GM12878 (cell line): ENCODE data around the gene ADGRG1. TPM values are rescaled to one million over a fixed set of nuclear protein-coding genes. Genes with fewer than 3 reads are reported as not detected.

ENCODE experiments used
- BCL11A ChIP-seq: IDR thresholded peaks from 2 replicates; pipeline ENCODE4 v1.6.1; 2011; ENCODE audit warnings: low read depth, low read length
- DPF2 ChIP-seq: fragments of 450-650 bp; IDR thresholded peaks from 2 replicates; pipeline ENCODE4 v1.6.1; 2017; ENCODE audit warnings: mild to moderate bottlenecking
- EZH2 ChIP-seq: IDR thresholded peaks from 2 replicates; pipeline ENCODE4 v1.6.1; 2012; ENCODE audit warnings: low read depth, mild to moderate bottlenecking, control low read depth, inconsistent platforms, low read length, borderline replicate concordance; ENCODE audit not compliant: control insufficient read depth
- FOXM1 ChIP-seq: IDR thresholded peaks from 2 replicates; pipeline ENCODE4 v1.6.1; 2012; ENCODE audit warnings: low read depth, mild to moderate bottlenecking, inconsistent platforms, low read length, moderate library complexity
- IKZF1 ChIP-seq: fragments of 450-650 bp; conservative IDR thresholded peaks from 2 replicates; pipeline ENCODE4 v1.6.1; 2017; ENCODE audit warnings: antibody characterized with exemption, mild to moderate bottlenecking
- LARP7 ChIP-seq: fragments of 450-650 bp; IDR thresholded peaks from 2 replicates; pipeline ENCODE4 v1.6.1; 2017; ENCODE audit warnings: mild to moderate bottlenecking
- MYB ChIP-seq: fragments of 150-350 bp; IDR thresholded peaks from 2 replicates; pipeline ENCODE4 v1.6.1; 2014; ENCODE audit warnings: mild to moderate bottlenecking, low read depth, low read length, borderline replicate concordance
- NFYB ChIP-seq: IDR thresholded peaks from 2 replicates; pipeline ENCODE4 v1.6.1; 2011; ENCODE audit warnings: low read depth, mild to moderate bottlenecking, low read length, improper control_type of control experiment, moderate library complexity; ENCODE audit not compliant: insufficient read depth
- NR2C2 ChIP-seq: IDR thresholded peaks from 2 replicates; pipeline ENCODE4 v1.6.1; 2011; ENCODE audit warnings: borderline replicate concordance, low read depth; ENCODE audit not compliant: control insufficient read depth, insufficient read length
- PML ChIP-seq: IDR thresholded peaks from 2 replicates; pipeline ENCODE4 v1.6.1; 2012; ENCODE audit warnings: low read length, inconsistent platforms
- POLR2AphosphoS2 ChIP-seq: IDR thresholded peaks from 2 replicates; pipeline ENCODE4 v1.6.1; 2011; ENCODE audit warnings: low read depth, mild to moderate bottlenecking, low read length, improper control_type of control experiment, moderate library complexity
- SIN3A ChIP-seq: IDR thresholded peaks from 2 replicates; pipeline ENCODE4 v1.6.1; 2012; ENCODE audit warnings: low read depth, low read length, improper control_type of control experiment
- TCF12 ChIP-seq: IDR thresholded peaks from 2 replicates; pipeline ENCODE4 v1.6.1; 2011; ENCODE audit warnings: low read depth, mild to moderate bottlenecking, low read length
- TCF3 ChIP-seq: IDR thresholded peaks from 2 replicates; pipeline ENCODE4 v1.6.1; 2012; ENCODE audit warnings: low read depth, mild to moderate bottlenecking, low read length, borderline replicate concordance; ENCODE audit not compliant: insufficient read depth
- YY1 ChIP-seq: IDR thresholded peaks from 2 replicates; pipeline ENCODE4 v1.6.1; 2011; ENCODE audit warnings: low read depth, mild to moderate bottlenecking, low read length
- ZNF207 ChIP-seq: fragments of 450-650 bp; IDR thresholded peaks from 2 replicates; pipeline ENCODE4 v1.6.1; 2014; ENCODE audit warnings: antibody characterized with exemption, mild to moderate bottlenecking, borderline replicate concordance
- polyA plus RNA-seq, 11 experiments: library from polyadenylated mRNA; depleted of rRNA in 4 of 11; unstranded in 6 of 11; stranded (reverse) in 5 of 11; fragments of >200 nt; fragmentation: Nextera tagmentation in 4 of 11; fragmentation: Illumina TruSeq in 1 of 11; extraction: Ambion mirVana in 4 of 11; extraction: Trizol in 1 of 11; gene quantifications; 1 replicate in 1 of 11; 2 replicates in 10 of 11; pipeline versions ENCODE4 v1.2.1 to v1.2.3, GENCODE V29; 2011 to 2016; ENCODE audit warnings: inconsistent platforms in 2 of 11, missing spikeins in 2 of 11, low read depth in 1 of 11
- total RNA-seq, 4 experiments: library from RNA; depleted of rRNA in 3 of 4; stranded (reverse); fragments of >200 nt in 3 of 4; fragmentation: Illumina TruSeq in 1 of 4; extraction: Trizol in 1 of 4; gene quantifications; 2 replicates each; pipeline versions ENCODE4 v1.2.1 to v1.2.3, GENCODE V29; 2013 to 2021
- TF ChIP-seq, protein P1 (sequence below), 3 experiments: IDR thresholded peaks in 2 of 3; conservative IDR thresholded peaks in 1 of 3; 2 replicates each; pipeline ENCODE4 v1.5.1; 2011; ENCODE audit warnings: low read depth in 3 of 3, low read length in 3 of 3, mild to moderate bottlenecking in 3 of 3, control low read depth in 2 of 3, moderate library complexity in 2 of 3, inconsistent platforms in 1 of 3, mixed read lengths in 1 of 3; ENCODE audit not compliant: control insufficient read depth in 2 of 3, insufficient read depth in 1 of 3; ENCODE audit errors: extremely low read depth in 1 of 3
- TF ChIP-seq, protein P2 (sequence below): fragments of 450-650 bp; IDR thresholded peaks from 2 replicates; pipeline ENCODE4 v1.6.1; 2017; ENCODE audit warnings: antibody characterized with exemption, mild to moderate bottlenecking, moderate library complexity
- TF ChIP-seq, protein P3 (sequence below): IDR thresholded peaks from 2 replicates; pipeline ENCODE4 v1.6.1; 2012; ENCODE audit warnings: low read length, inconsistent platforms
- TF ChIP-seq, protein P4 (sequence below): IDR thresholded peaks from 2 replicates; pipeline ENCODE4 v1.6.1; 2011; ENCODE audit warnings: low read depth, low read length, improper control_type of control experiment, borderline replicate concordance
- TF ChIP-seq, protein P5 (sequence below): IDR thresholded peaks from 2 replicates; pipeline ENCODE4 v1.6.1; 2011; ENCODE audit warnings: mild to moderate bottlenecking, low read depth, low read length, moderate library complexity; ENCODE audit not compliant: insufficient replicate concordance

Gene ADGRG1
- total and polyA plus RNA-seq, 10 of the 15 experiments (the other 5 are each of a cell fraction or from before 2014, with no cell fraction given), result 0.07 to 2.0 (median 0.75) TPM

DNA sequence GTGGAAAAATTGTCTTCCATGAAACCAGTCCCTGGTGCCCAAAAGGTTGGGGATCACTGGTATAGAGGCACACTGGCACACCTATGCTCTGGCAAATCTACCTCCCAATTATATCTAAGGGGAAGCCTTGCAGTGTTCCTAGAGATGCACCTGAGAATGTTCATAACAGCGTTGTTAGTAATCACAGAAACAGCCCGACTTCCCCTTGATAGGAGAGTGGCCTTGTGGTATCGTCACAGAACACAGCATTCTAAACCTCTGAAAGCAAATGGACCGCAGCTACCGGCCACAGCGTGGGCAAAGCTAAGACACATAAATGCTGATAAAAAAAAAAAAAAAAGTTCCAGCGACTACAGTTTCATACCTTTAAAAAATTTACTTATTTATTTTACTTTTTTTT lies 39.1 kb upstream of the ADGRG1 start (continued):
- TF ChIP-seq, protein P1, sequence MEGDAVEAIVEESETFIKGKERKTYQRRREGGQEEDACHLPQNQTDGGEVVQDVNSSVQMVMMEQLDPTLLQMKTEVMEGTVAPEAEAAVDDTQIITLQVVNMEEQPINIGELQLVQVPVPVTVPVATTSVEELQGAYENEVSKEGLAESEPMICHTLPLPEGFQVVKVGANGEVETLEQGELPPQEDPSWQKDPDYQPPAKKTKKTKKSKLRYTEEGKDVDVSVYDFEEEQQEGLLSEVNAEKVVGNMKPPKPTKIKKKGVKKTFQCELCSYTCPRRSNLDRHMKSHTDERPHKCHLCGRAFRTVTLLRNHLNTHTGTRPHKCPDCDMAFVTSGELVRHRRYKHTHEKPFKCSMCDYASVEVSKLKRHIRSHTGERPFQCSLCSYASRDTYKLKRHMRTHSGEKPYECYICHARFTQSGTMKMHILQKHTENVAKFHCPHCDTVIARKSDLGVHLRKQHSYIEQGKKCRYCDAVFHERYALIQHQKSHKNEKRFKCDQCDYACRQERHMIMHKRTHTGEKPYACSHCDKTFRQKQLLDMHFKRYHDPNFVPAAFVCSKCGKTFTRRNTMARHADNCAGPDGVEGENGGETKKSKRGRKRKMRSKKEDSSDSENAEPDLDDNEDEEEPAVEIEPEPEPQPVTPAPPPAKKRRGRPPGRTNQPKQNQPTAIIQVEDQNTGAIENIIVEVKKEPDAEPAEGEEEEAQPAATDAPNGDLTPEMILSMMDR (IDR thresholded peaks at IDR 0.05 in 2 of 3, conservative IDR thresholded peaks at IDR 0.05 in 1 of 3; ENCODE audit: control insufficient read depth in 2 of 3, extremely low read depth in 1 of 3, insufficient read depth in 1 of 3, low read depth in 3 of 3, low read length in 3 of 3), result no peak
- TF ChIP-seq TCF3 (no peak), MYB (no peak), BCL11A (peak; percentile 72), NR2C2 (no peak), YY1 (no peak), TCF12 (peak; percentile 49; the same call in 1 of the 2 replicates), SIN3A (no peak), DPF2 (no peak), LARP7 (no peak), PML (no peak), POLR2AphosphoS2 (no peak), IKZF1 (peak; percentile 57; the same call in 1 of the 2 replicates), ZNF207 (no peak), NFYB (no peak), FOXM1 (no peak), EZH2 (no peak)
- TF ChIP-seq, protein P2, sequence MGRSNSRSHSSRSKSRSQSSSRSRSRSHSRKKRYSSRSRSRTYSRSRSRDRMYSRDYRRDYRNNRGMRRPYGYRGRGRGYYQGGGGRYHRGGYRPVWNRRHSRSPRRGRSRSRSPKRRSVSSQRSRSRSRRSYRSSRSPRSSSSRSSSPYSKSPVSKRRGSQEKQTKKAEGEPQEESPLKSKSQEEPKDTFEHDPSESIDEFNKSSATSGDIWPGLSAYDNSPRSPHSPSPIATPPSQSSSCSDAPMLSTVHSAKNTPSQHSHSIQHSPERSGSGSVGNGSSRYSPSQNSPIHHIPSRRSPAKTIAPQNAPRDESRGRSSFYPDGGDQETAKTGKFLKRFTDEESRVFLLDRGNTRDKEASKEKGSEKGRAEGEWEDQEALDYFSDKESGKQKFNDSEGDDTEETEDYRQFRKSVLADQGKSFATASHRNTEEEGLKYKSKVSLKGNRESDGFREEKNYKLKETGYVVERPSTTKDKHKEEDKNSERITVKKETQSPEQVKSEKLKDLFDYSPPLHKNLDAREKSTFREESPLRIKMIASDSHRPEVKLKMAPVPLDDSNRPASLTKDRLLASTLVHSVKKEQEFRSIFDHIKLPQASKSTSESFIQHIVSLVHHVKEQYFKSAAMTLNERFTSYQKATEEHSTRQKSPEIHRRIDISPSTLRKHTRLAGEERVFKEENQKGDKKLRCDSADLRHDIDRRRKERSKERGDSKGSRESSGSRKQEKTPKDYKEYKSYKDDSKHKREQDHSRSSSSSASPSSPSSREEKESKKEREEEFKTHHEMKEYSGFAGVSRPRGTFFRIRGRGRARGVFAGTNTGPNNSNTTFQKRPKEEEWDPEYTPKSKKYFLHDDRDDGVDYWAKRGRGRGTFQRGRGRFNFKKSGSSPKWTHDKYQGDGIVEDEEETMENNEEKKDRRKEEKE, result no peak
- TF ChIP-seq, protein P3, sequence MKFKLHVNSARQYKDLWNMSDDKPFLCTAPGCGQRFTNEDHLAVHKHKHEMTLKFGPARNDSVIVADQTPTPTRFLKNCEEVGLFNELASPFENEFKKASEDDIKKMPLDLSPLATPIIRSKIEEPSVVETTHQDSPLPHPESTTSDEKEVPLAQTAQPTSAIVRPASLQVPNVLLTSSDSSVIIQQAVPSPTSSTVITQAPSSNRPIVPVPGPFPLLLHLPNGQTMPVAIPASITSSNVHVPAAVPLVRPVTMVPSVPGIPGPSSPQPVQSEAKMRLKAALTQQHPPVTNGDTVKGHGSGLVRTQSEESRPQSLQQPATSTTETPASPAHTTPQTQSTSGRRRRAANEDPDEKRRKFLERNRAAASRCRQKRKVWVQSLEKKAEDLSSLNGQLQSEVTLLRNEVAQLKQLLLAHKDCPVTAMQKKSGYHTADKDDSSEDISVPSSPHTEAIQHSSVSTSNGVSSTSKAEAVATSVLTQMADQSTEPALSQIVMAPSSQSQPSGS, result peak; percentile 44; the same call in 1 of the 2 replicates
- TF ChIP-seq, protein P4, sequence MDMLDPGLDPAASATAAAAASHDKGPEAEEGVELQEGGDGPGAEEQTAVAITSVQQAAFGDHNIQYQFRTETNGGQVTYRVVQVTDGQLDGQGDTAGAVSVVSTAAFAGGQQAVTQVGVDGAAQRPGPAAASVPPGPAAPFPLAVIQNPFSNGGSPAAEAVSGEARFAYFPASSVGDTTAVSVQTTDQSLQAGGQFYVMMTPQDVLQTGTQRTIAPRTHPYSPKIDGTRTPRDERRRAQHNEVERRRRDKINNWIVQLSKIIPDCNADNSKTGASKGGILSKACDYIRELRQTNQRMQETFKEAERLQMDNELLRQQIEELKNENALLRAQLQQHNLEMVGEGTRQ, result no peak
- TF ChIP-seq, protein P5, sequence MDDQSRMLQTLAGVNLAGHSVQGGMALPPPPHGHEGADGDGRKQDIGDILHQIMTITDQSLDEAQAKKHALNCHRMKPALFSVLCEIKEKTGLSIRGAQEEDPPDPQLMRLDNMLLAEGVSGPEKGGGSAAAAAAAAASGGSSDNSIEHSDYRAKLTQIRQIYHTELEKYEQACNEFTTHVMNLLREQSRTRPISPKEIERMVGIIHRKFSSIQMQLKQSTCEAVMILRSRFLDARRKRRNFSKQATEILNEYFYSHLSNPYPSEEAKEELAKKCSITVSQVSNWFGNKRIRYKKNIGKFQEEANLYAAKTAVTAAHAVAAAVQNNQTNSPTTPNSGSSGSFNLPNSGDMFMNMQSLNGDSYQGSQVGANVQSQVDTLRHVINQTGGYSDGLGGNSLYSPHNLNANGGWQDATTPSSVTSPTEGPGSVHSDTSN, result no peak
